HEK293 (cell line): ENCODE measurements around the gene RBFOX1.

Experiments
- CTCF ChIA-PET: fragments of 350-600 bp; formaldehyde crosslinking; extraction: SDS; loops from one replicate; lab custom pipeline; 2021; ENCODE audit warnings: antibody characterized with exemption; lab: Yijun Ruan, JAX
- POLR2A ChIA-PET: fragments of 300-600 bp; formaldehyde crosslinking; extraction: SDS; loops from one replicate; lab custom pipeline; 2020; ENCODE audit warnings: antibody characterized with exemption, inconsistent platforms; lab: Yijun Ruan, JAX
- H3K27ac ChIP-seq: fragments of 200-500 bp; sonication (Bioruptor generic); 2 replicates; pipeline ENCODE4 v1.5.1; 2014; ENCODE audit warnings: low read depth, low read length, control low read depth, inconsistent platforms; ENCODE audit errors: extremely low read depth
- H3K36me3 ChIP-seq, 2 experiments: fragments of 200-500 bp in 1 of 2; sonication (Bioruptor generic) in 1 of 2; 1 replicate in 1 of 2; 2 replicates in 1 of 2; pipeline ENCODE4 v1.5.1; 2014 to 2017; ENCODE audit warnings: inconsistent platforms in 2 of 2, low read length in 2 of 2; ENCODE audit not compliant: control insufficient read depth in 2 of 2, insufficient read depth in 1 of 2
- H3K4me1 ChIP-seq: fragments of 200-500 bp; sonication (Bioruptor generic); 2 replicates; pipeline ENCODE4 v1.5.1; 2014; ENCODE audit warnings: mild to moderate bottlenecking, low read length, inconsistent platforms; ENCODE audit not compliant: control insufficient read depth, insufficient read depth
- H3K4me3 ChIP-seq: 2 replicates; pipeline ENCODE4 v1.5.1; 2011; ENCODE audit warnings: low read depth, mild to moderate bottlenecking, control low read depth, low read length, moderate library complexity
- H3K9me3 ChIP-seq: fragments of 200-500 bp; sonication (Bioruptor generic); 2 replicates; pipeline ENCODE4 v1.5.1; 2014; ENCODE audit warnings: low read depth, low read length, inconsistent platforms; ENCODE audit not compliant: control insufficient read depth, insufficient read depth
- BCL11A ChIP-seq: fragments of 450-650 bp; formaldehyde crosslinking; IDR thresholded peaks from 2 replicates; pipeline ENCODE4 v1.5.1; 2016; ENCODE audit warnings: low read depth, missing biosample characterization, missing genetic modification characterization
- HOXA7 ChIP-seq: sonication (generic); formaldehyde crosslinking; IDR thresholded peaks from 2 replicates; pipeline ENCODE4 v1.8.1; 2022; ENCODE audit warnings: missing genetic modification reagents, borderline replicate concordance
- HOXC10 ChIP-seq: sonication (generic); formaldehyde crosslinking; IDR thresholded peaks from 2 replicates; pipeline ENCODE4 v1.8.1; 2023; ENCODE audit warnings: mild to moderate bottlenecking, missing genetic modification reagents
- KLF16 ChIP-seq: fragments of 450-650 bp; formaldehyde crosslinking; IDR thresholded peaks from 2 replicates; pipeline ENCODE4 v1.5.1; 2017; ENCODE audit warnings: missing biosample characterization, missing genetic modification characterization
- PRDM2 ChIP-seq: fragments of 450-650 bp; formaldehyde crosslinking; IDR thresholded peaks from 2 replicates; pipeline ENCODE4 v1.5.1; 2016; ENCODE audit warnings: missing biosample characterization, missing genetic modification characterization, borderline replicate concordance
- WT1 ChIP-seq: fragments of 450-650 bp; formaldehyde crosslinking; IDR thresholded peaks from 2 replicates; pipeline ENCODE4 v1.5.1; 2016; ENCODE audit warnings: missing biosample characterization, missing genetic modification characterization
- ZBTB10 ChIP-seq: fragments of 450-650 bp; formaldehyde crosslinking; IDR thresholded peaks from 2 replicates; pipeline ENCODE4 v1.5.1; 2016; ENCODE audit warnings: missing biosample characterization, missing genetic modification characterization
- ZEB2 ChIP-seq: fragments of 450-650 bp; formaldehyde crosslinking; IDR thresholded peaks from 2 replicates; pipeline ENCODE4 v1.5.1; 2016; ENCODE audit warnings: missing biosample characterization, missing genetic modification characterization
- ZNF24 ChIP-seq: fragments of 450-650 bp; formaldehyde crosslinking; IDR thresholded peaks from 2 replicates; pipeline ENCODE4 v1.5.1; 2016; ENCODE audit warnings: missing biosample characterization, missing genetic modification characterization
- ZNF302 ChIP-seq: fragments of 450-650 bp; formaldehyde crosslinking; IDR thresholded peaks from 2 replicates; pipeline ENCODE4 v1.5.1; 2016; ENCODE audit warnings: missing biosample characterization, missing genetic modification characterization, low read depth
- ZNF324 ChIP-seq: fragments of 450-650 bp; formaldehyde crosslinking; IDR thresholded peaks from 2 replicates; pipeline ENCODE4 v1.5.1; 2016; ENCODE audit warnings: missing biosample characterization, missing genetic modification characterization
- ZNF37A ChIP-seq: fragments of 450-650 bp; IDR thresholded peaks from 2 replicates; pipeline ENCODE4 v1.5.1; 2018; ENCODE audit warnings: missing biosample characterization, missing genetic modification characterization
- ZNF423 ChIP-seq: fragments of 450-650 bp; formaldehyde crosslinking; IDR thresholded peaks from 2 replicates; pipeline ENCODE4 v1.5.1; 2016; ENCODE audit warnings: missing biosample characterization, missing genetic modification characterization
- ZNF561 ChIP-seq: fragments of 450-650 bp; IDR thresholded peaks from 2 replicates; pipeline ENCODE4 v1.5.1; 2018; ENCODE audit warnings: missing biosample characterization, missing genetic modification characterization, borderline replicate concordance
- ZNF623 ChIP-seq: fragments of 450-650 bp; formaldehyde crosslinking; IDR thresholded peaks from 2 replicates; pipeline ENCODE4 v1.5.1; 2016; ENCODE audit warnings: missing biosample characterization, missing genetic modification characterization
- ZNF654 ChIP-seq: fragments of 450-650 bp; formaldehyde crosslinking; IDR thresholded peaks from 2 replicates; pipeline ENCODE4 v1.5.1; 2016; ENCODE audit warnings: low read depth, missing biosample characterization, missing genetic modification characterization
- ZNF670 ChIP-seq: fragments of 450-650 bp; formaldehyde crosslinking; IDR thresholded peaks from 2 replicates; pipeline ENCODE4 v1.5.1; 2016; ENCODE audit warnings: missing biosample characterization, missing genetic modification characterization, low read depth
- ZNF76 ChIP-seq: fragments of 450-650 bp; formaldehyde crosslinking; IDR thresholded peaks from 2 replicates; pipeline ENCODE4; 2016; ENCODE audit warnings: low read depth, missing biosample characterization, missing genetic modification characterization, borderline replicate concordance
- ZNF776 ChIP-seq: fragments of 450-650 bp; formaldehyde crosslinking; IDR thresholded peaks from 2 replicates; pipeline ENCODE4 v1.5.0; 2017; ENCODE audit warnings: missing biosample characterization, missing genetic modification characterization, borderline replicate concordance
- ZNF830 ChIP-seq: fragments of 450-650 bp; IDR thresholded peaks from 2 replicates; pipeline ENCODE4 v1.5.0; 2018; ENCODE audit warnings: missing biosample characterization, missing genetic modification characterization, low read depth, mild to moderate bottlenecking, moderate library complexity

Gene RBFOX1

GRCh38 chr16:7442050-7442449 is 109.4 kb downstream of the RBFOX1 start (continued):
- TF ChIP-seq PRDM2 (tag by site-specific recombination) (no peak), KLF16 (tag by site-specific recombination) (no peak), ZNF302 (tag by site-specific recombination) (no peak), ZNF324 (tag by site-specific recombination) (no peak), ZNF37A (tag by site-specific recombination) (no peak)

- TF ChIP-seq ZNF830 (tag by site-specific recombination) (no peak), HOXC10 (CRISPR knock-in tag) (no peak), HOXA7 (CRISPR knock-in tag) (no peak), ZNF561 (tag by site-specific recombination) (no peak), ZNF670 (tag by site-specific recombination) (no peak)
- Histone ChIP-seq H3K27ac (no peak overlapping the region), H3K36me3 (no peaks in the 10 kb centered on the region), H3K9me3 (no peaks in the 10 kb centered on the region), H3K4me3 (no peak overlapping the region), H3K4me1 (no peaks in the 10 kb centered on the region)
- ChIA-PET POLR2A (no interaction called here), CTCF (no interaction called here)
Measured at GRCh38 chr16:7443142-7443541, 110.5 kb downstream of the RBFOX1 start.

- Histone ChIP-seq H3K4me1 (no peaks in the 10 kb centered on the region), H3K4me3 (no peak overlapping the region)
- CTCF ChIA-PET: no interaction called here
- no peak for TF ChIP-seq BCL11A (tag by site-specific recombination)
- no peak for TF ChIP-seq ZNF76
- TF ChIP-seq ZNF623 (tag by site-specific recombination): no peak
- TF ChIP-seq, all 188 proteins: peak for 0
- Histone ChIP-seq H3K36me3 (no peaks in the 10 kb centered on the region), H3K9me3 (no peaks in the 10 kb centered on the region), H3K27ac (no peak overlapping the region)
- POLR2A ChIA-PET: no interaction called here
Measured at GRCh38 chr16:7443648-7444365, 111.2 kb downstream of the RBFOX1 start.

GRCh38 chr16:7449306-7449705 is 116.7 kb downstream of the RBFOX1 start:
- CTCF ChIA-PET: no interaction called here
- H3K9me3 ChIP-seq: no peaks in the 10 kb centered on the region
- TF ChIP-seq ZNF654 (no peak), ZNF776 (tag by site-specific recombination) (no peak), ZNF423 (tag by site-specific recombination) (no peak), WT1 (tag by site-specific recombination) (no peak), ZNF24 (tag by site-specific recombination) (no peak), ZBTB10 (tag by site-specific recombination) (no peak), ZNF324 (tag by site-specific recombination) (no peak), ZEB2 (tag by site-specific recombination) (no peak)
- TF ChIP-seq, all 188 proteins: peak for 0
- Histone ChIP-seq H3K27ac (no peak overlapping the region), H3K4me1 (no peaks in the 10 kb centered on the region), H3K4me3 (no peak overlapping the region), H3K36me3 (no peaks in the 10 kb centered on the region)
- POLR2A ChIA-PET: no interaction called here
